Right hindlimb (tissue), 1 donor: ENCODE data around the gene DRGX.

Source experiments
- DNase-seq: peaks from one replicate; pipeline ENCODE4 v3.0.0-alpha.2; 2018

Gene DRGX

GRCh38 chr10:49407552-49408137 lies 11.8 kb upstream of the DRGX start:
- DNase-seq = peak; percentile 73

- DNase-seq = no peak
These were observed 11.3 kb upstream of the DRGX start for GRCh38 chr10:49407151-49407550.

- DNase-seq = no peak
These were observed 8.5 kb upstream of the DRGX start for GRCh38 chr10:49404321-49404878.

- DNase-seq = no peak
These were observed 7.5 kb upstream of the DRGX start for GRCh38 chr10:49403363-49403762.

- DNase-seq = no peak
These were observed 4.5 kb upstream of the DRGX start for GRCh38 chr10:49400365-49400764.

- no peak for DNase-seq
These were observed 3.1 kb upstream of the DRGX start for GRCh38 chr10:49398986-49399385.

- DNase-seq = peak; percentile 69
These were observed 2.3 kb upstream of the DRGX start for GRCh38 chr10:49398000-49398861.

- no peak for DNase-seq
These were observed 1.4 kb upstream of the DRGX start for GRCh38 chr10:49397036-49397999.

- DNase-seq = no peak
These were observed 744 bp upstream of the DRGX start for GRCh38 chr10:49396666-49396999.

- DNase-seq = no peak
These were observed 752 bp downstream of the DRGX start for GRCh38 chr10:49394933-49395740.

GRCh38 chr10:49393757-49394156 lies 2.1 kb downstream of the DRGX start:
- DNase-seq = no peak

GRCh38 chr10:49393301-49393700 lies 2.6 kb downstream of the DRGX start:
- DNase-seq = no peak

- no peak for DNase-seq
These were observed 6.4 kb downstream of the DRGX start for GRCh38 chr10:49389361-49389933.

GRCh38 chr10:49388161-49388560 lies 7.7 kb downstream of the DRGX start:
- no peak for DNase-seq

- DNase-seq = no peak
These were observed 8.8 kb downstream of the DRGX start for GRCh38 chr10:49387071-49387470.

GRCh38 chr10:49385939-49386922 lies 9.7 kb downstream of the DRGX start:
- DNase-seq = no peak

GRCh38 chr10:49384268-49384953 lies 11.5 kb downstream of the DRGX start:
- DNase-seq = no peak

- no peak for DNase-seq
These were observed 12.0 kb downstream of the DRGX start for GRCh38 chr10:49383853-49384252.

- DNase-seq = no peak
These were observed 13.1 kb downstream of the DRGX start for GRCh38 chr10:49382826-49383225.

GRCh38 chr10:49382226-49382625 lies 13.7 kb downstream of the DRGX start:
- DNase-seq = no peak
